Glomerular visceral epithelial cell (primary cell): Measurements from ENCODE around the gene ZNF776.
"Not testable (repeated sequence)": the region's sequence is repeated elsewhere in the genome, so short reads cannot be mapped to it uniquely, and the experiment has no call there.

Experiments
- DNase-seq: peaks from one replicate; pipeline ENCODE4 v3.0.0-alpha.2; 2016; ENCODE audit errors: extremely low spot score

ZNF776 gene

GRCh38 chr19:57778336-57778735 is 31.7 kb downstream of the ZNF776 start:
- DNase-seq = no peak

GRCh38 chr19:57779220-57779845 is 32.7 kb downstream of the ZNF776 start:
- no peak for DNase-seq

- DNase-seq = no peak
Observed at GRCh38 chr19:57786286-57786685, 39.7 kb downstream of the ZNF776 start.

- no peak for DNase-seq
Observed at GRCh38 chr19:57786906-57787305, 40.3 kb downstream of the ZNF776 start.

GRCh38 chr19:57788114-57788692 is 41.6 kb downstream of the ZNF776 start:
- no peak for DNase-seq

GRCh38 chr19:57789288-57789687 is 42.7 kb downstream of the ZNF776 start:
- DNase-seq = no peak

- not testable (repeated sequence) for DNase-seq
Observed at GRCh38 chr19:57796580-57796979, 50.0 kb downstream of the ZNF776 start.

- DNase-seq = no peak
Observed at GRCh38 chr19:57800696-57801095, 54.1 kb downstream of the ZNF776 start.

GRCh38 chr19:57802269-57802668 is 55.7 kb downstream of the ZNF776 start:
- DNase-seq = no peak

GRCh38 chr19:57803265-57803593 is 56.6 kb downstream of the ZNF776 start:
- no peak for DNase-seq

GRCh38 chr19:57803594-57804325 is 57.1 kb downstream of the ZNF776 start:
- peak; percentile 97 for DNase-seq

- no peak for DNase-seq
Observed at GRCh38 chr19:57807541-57807940, 60.9 kb downstream of the ZNF776 start.
